ENCODE results near the gene MMP3. TPM values are rescaled to one million over a fixed set of nuclear protein-coding genes. Genes with fewer than 3 reads are reported as not detected.

The MMP3 gene
- total and polyA plus RNA-seq, 4 donors, result 0.31 to 0.86 (median 0.53) TPM; not detected in 1

DNA sequence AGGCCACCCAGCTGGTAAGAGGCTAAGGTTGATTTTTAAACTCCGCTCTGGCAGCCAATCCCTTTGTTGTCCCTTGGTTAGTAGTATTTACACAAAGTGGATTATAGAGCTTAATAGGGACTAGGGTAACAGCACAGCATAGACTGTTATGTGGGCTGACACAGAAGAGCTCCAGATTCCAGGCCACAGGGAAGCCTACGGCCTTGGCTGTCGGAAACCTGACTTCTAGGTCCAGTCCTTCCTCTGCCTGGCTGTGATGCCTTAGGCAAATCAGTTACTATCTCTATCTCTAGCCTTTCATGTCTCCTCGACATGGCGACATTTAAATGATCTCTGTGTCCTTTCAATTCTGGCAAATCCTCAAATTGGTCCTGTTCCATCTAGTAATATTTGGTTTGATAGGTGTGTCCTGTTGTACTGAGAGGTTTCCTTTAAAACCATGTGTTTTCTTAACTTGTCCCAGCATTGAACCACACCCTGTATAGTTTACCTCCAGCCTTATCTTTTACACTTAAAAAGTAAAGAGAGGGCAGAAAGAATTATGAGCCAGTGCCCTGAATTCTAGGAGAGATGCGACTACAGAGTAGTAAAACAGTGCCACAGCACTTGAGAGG lies 49.6 kb downstream of the MMP3 start:
- Histone ChIP-seq H3K4me1 (ENCODE audit: control insufficient read depth in 5 of 5, insufficient read depth in 5 of 5, low read length in 5 of 5) (peaks cover 0 to 1% (median 0%) of the 10 kb centered on the region in 5 donors), H3K9me3 (ENCODE audit: control insufficient read depth in 4 of 4, insufficient read depth in 3 of 4, low read length in 3 of 4) (no peaks in the 10 kb centered on the region), H3K27me3 (ENCODE audit: control insufficient read depth in 3 of 3, insufficient read depth in 3 of 3, low read length in 2 of 3) (no peaks in the 10 kb centered on the region), H3K4me3 (no peak overlapping the region), H3K27ac (ENCODE audit: low read depth in 1 of 2, low read length in 1 of 2) (no peak overlapping the region), H3K9ac (ENCODE audit: insufficient read depth in 1 of 2, low read length in 2 of 2) (no peak overlapping the region), H3K36me3 (ENCODE audit: control insufficient read depth in 4 of 4, insufficient read depth in 4 of 4, low read length in 4 of 4) (no peaks in the 10 kb centered on the region)
- ATAC-seq (ENCODE audit: insufficient read depth, low FRiP score) (no peak), DNase-seq (no peak)
- TF ChIP-seq, protein P1, sequence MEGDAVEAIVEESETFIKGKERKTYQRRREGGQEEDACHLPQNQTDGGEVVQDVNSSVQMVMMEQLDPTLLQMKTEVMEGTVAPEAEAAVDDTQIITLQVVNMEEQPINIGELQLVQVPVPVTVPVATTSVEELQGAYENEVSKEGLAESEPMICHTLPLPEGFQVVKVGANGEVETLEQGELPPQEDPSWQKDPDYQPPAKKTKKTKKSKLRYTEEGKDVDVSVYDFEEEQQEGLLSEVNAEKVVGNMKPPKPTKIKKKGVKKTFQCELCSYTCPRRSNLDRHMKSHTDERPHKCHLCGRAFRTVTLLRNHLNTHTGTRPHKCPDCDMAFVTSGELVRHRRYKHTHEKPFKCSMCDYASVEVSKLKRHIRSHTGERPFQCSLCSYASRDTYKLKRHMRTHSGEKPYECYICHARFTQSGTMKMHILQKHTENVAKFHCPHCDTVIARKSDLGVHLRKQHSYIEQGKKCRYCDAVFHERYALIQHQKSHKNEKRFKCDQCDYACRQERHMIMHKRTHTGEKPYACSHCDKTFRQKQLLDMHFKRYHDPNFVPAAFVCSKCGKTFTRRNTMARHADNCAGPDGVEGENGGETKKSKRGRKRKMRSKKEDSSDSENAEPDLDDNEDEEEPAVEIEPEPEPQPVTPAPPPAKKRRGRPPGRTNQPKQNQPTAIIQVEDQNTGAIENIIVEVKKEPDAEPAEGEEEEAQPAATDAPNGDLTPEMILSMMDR (IDR thresholded peaks at IDR 0.05; ENCODE audit: control extremely low read depth, extremely low read depth), result no peak
- WGBS, 2 donors, result 78 to 93% methylated on average over 6 of the region's 6 CpGs

- DNase-seq, result no peak
- TF ChIP-seq, protein P1 (IDR thresholded peaks at IDR 0.05; ENCODE audit: control extremely low read depth, extremely low read depth), result no peak
- H3K9me3 ChIP-seq (ENCODE audit: control insufficient read depth in 4 of 4, insufficient read depth in 3 of 4, low read length in 3 of 4), result no peaks in the 10 kb centered on the region
- WGBS, 2 donors, result 90 to 95% methylated on average over 5 of the region's 5 CpGs
- H3K36me3 ChIP-seq (ENCODE audit: control insufficient read depth in 4 of 4, insufficient read depth in 4 of 4, low read length in 4 of 4), result no peaks in the 10 kb centered on the region
- ATAC-seq (ENCODE audit: insufficient read depth, low FRiP score), result no peak
- H3K4me1 ChIP-seq (ENCODE audit: control insufficient read depth in 5 of 5, insufficient read depth in 5 of 5, low read length in 5 of 5), result no peaks in the 10 kb centered on the region
- H3K9ac ChIP-seq (ENCODE audit: insufficient read depth in 1 of 2, low read length in 2 of 2), result no peak overlapping the region
- no peaks in the 10 kb centered on the region for H3K27me3 ChIP-seq (ENCODE audit: control insufficient read depth in 3 of 3, insufficient read depth in 3 of 3, low read length in 2 of 3)
- H3K4me3 ChIP-seq, result no peak overlapping the region
- H3K27ac ChIP-seq (ENCODE audit: low read depth in 1 of 2, low read length in 1 of 2), result no peak overlapping the region
Measured at GRCh38 chr11:102792604-102793003, 50.8 kb downstream of the MMP3 start.

DNA sequence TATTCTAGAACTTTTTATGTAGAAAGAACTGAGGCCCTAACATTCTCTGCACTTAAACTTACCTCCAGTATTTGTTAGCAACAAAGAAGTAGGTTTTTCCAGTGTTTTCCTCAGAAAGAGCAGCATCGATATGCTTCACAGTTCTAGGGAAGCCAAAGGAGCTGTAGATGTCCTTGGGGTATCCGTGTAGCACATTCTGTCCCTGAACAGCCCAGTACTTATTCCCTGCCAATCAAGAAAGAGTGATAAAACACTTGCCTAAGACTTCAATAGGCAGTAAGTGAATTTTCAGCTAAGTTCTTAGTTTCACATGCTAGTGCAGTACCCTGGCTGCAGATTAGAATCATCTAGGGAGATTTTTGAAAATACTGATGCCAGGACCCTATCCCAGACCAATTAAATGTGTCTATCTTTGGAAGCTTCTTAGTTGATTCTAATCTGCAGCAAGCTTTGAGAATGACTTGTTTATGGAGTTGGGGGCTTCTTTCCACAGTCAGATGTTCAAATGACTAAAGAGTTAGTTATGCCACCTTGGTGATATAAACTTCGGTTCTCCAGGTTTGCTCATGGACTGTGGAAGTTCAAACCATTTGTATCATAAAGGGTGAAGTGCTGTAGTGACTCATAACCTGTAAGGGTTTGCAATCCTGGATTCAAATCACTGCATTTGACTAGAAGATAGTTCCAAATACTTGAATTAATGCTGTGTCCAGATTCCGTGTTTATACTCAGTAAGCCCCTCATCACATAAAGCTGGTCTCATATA lies 52.0 kb downstream of the MMP3 start:
- Histone ChIP-seq H3K4me1 (ENCODE audit: control insufficient read depth in 5 of 5, insufficient read depth in 5 of 5, low read length in 5 of 5) (no peaks in the 10 kb centered on the region), H3K36me3 (ENCODE audit: control insufficient read depth in 4 of 4, insufficient read depth in 4 of 4, low read length in 4 of 4) (no peaks in the 10 kb centered on the region), H3K9ac (ENCODE audit: insufficient read depth in 1 of 2, low read length in 2 of 2) (no peak overlapping the region), H3K27me3 (ENCODE audit: control insufficient read depth in 3 of 3, insufficient read depth in 3 of 3, low read length in 2 of 3) (no peaks in the 10 kb centered on the region), H3K9me3 (ENCODE audit: control insufficient read depth in 4 of 4, insufficient read depth in 3 of 4, low read length in 3 of 4) (no peaks in the 10 kb centered on the region), H3K27ac (ENCODE audit: low read depth in 1 of 2, low read length in 1 of 2) (no peak overlapping the region), H3K4me3 (no peak overlapping the region)
- ATAC-seq (ENCODE audit: insufficient read depth, low FRiP score) (no peak), DNase-seq (no peak)
- TF ChIP-seq, protein P1 (IDR thresholded peaks at IDR 0.05; ENCODE audit: control extremely low read depth, extremely low read depth), result no peak
- 86 to 94% methylated on average over 4 of the region's 4 CpGs for WGBS, 2 donors

Measured in lung (tissue), 12 donors.